ENCODE data around the gene ZBTB46.
"Not testable (repeated sequence)": the region's sequence is repeated elsewhere in the genome, so short reads cannot be mapped to it uniquely, and the experiment has no call there.

ZBTB46 gene

GRCh38 chr20:63814891-63815614, 16.0 kb downstream of the ZBTB46 start:
- DNase-seq = no peak

GRCh38 chr20:63811491-63811875, 19.6 kb downstream of the ZBTB46 start:
- no peak for DNase-seq

GRCh38 chr20:63810730-63811490, 20.2 kb downstream of the ZBTB46 start:
- no peak for DNase-seq

GRCh38 chr20:63809856-63810255, 21.2 kb downstream of the ZBTB46 start:
- DNase-seq = no peak

GRCh38 chr20:63808964-63809674, 21.9 kb downstream of the ZBTB46 start:
- DNase-seq = no peak

GRCh38 chr20:63808145-63808724, 22.8 kb downstream of the ZBTB46 start:
- DNase-seq = no peak

GRCh38 chr20:63807654-63808053, 23.4 kb downstream of the ZBTB46 start:
- no peak for DNase-seq

- no peak for DNase-seq
These were observed 26.8 kb downstream of the ZBTB46 start for GRCh38 chr20:63804308-63804636.

GRCh38 chr20:63802469-63803240, 28.4 kb downstream of the ZBTB46 start:
- no peak for DNase-seq

GRCh38 chr20:63801174-63801573, 29.9 kb downstream of the ZBTB46 start:
- DNase-seq = not testable (repeated sequence)

GRCh38 chr20:63800411-63800810, 30.7 kb downstream of the ZBTB46 start:
- DNase-seq = not testable (repeated sequence)

GRCh38 chr20:63799127-63799526, 31.9 kb downstream of the ZBTB46 start:
- DNase-seq = not testable (repeated sequence)

- DNase-seq = not testable (repeated sequence)
These were observed 33.9 kb downstream of the ZBTB46 start for GRCh38 chr20:63797175-63797574.

- no peak for DNase-seq
These were observed 35.8 kb downstream of the ZBTB46 start for GRCh38 chr20:63795178-63795830.

- DNase-seq = no peak
These were observed 36.5 kb downstream of the ZBTB46 start for GRCh38 chr20:63794614-63795013.

- no peak for DNase-seq
These were observed 38.2 kb downstream of the ZBTB46 start for GRCh38 chr20:63792866-63793265.

- no peak for DNase-seq
These were observed 39.4 kb downstream of the ZBTB46 start for GRCh38 chr20:63791497-63792156.

- DNase-seq = no peak
These were observed 40.4 kb downstream of the ZBTB46 start for GRCh38 chr20:63790572-63791168.

GRCh38 chr20:63789836-63790571, 41.1 kb downstream of the ZBTB46 start:
- no peak for DNase-seq

- DNase-seq = no peak
These were observed 43.3 kb downstream of the ZBTB46 start for GRCh38 chr20:63787749-63788148.
